HEK293 (cell line): ENCODE data around the gene HERC4.

Experiments used
- CTCF ChIP-seq: fragments of 450-650 bp; formaldehyde crosslinking; IDR thresholded peaks from 2 replicates; pipeline ENCODE4 v1.5.1; 2016; ENCODE audit warnings: missing biosample characterization, missing genetic modification characterization
- GLIS1 ChIP-seq: fragments of 450-650 bp; formaldehyde crosslinking; IDR thresholded peaks from 2 replicates; pipeline ENCODE4 v1.5.1; 2016; ENCODE audit warnings: missing biosample characterization, missing genetic modification characterization
- YY1 ChIP-seq: fragments of 450-650 bp; formaldehyde crosslinking; IDR thresholded peaks from 2 replicates; pipeline ENCODE4 v1.5.1; 2018; ENCODE audit warnings: missing biosample characterization, missing genetic modification characterization
- ZBTB26 ChIP-seq: fragments of 450-650 bp; formaldehyde crosslinking; optimal IDR thresholded peaks from 2 replicates; pipeline ENCODE3; 2016; ENCODE audit warnings: missing biosample characterization, mild to moderate bottlenecking, missing genetic modification characterization
- ZNF10 ChIP-seq: fragments of 450-650 bp; formaldehyde crosslinking; IDR thresholded peaks from 2 replicates; pipeline ENCODE4 v1.5.1; 2017; ENCODE audit warnings: missing biosample characterization, missing genetic modification characterization
- ZNF510 ChIP-seq: fragments of 450-650 bp; formaldehyde crosslinking; IDR thresholded peaks from 2 replicates; pipeline ENCODE4 v1.5.1; 2018; ENCODE audit warnings: mild to moderate bottlenecking, missing genetic modification characterization, missing biosample characterization; ENCODE audit not compliant: insufficient replicate concordance
- ZNF518A ChIP-seq: fragments of 450-650 bp; formaldehyde crosslinking; conservative IDR thresholded peaks from 2 replicates; pipeline ENCODE4 v1.5.1; 2016; ENCODE audit warnings: low read depth, missing biosample characterization, missing genetic modification characterization
- ZNF785 ChIP-seq: fragments of 450-650 bp; formaldehyde crosslinking; IDR thresholded peaks from 2 replicates; pipeline ENCODE4 v1.5.1; 2016; ENCODE audit warnings: missing biosample characterization, missing genetic modification characterization

- no peak for TF ChIP-seq ZNF510 (tag by site-specific recombination)
- TF ChIP-seq ZNF518A (tag by site-specific recombination), result no peak
- TF ChIP-seq ZNF785 (tag by site-specific recombination), result no peak
- no peak for TF ChIP-seq ZNF10 (tag by site-specific recombination)
- no peak for TF ChIP-seq CTCF
- TF ChIP-seq YY1 (tag by site-specific recombination), result no peak
- no peak for TF ChIP-seq GLIS1 (tag by site-specific recombination)
- no peak for TF ChIP-seq ZBTB26
Measured at GRCh38 chr10:67943917-67944316, 131.2 kb downstream of the HERC4 start.
